Hematopoietic multipotent progenitor cell treated with erythropoietin and hydrocortisone succinate and interleukin-3 and kit ligand, for 4 days (in vitro differentiated cells): ENCODE data around the gene WNT5A.

Experiments
- DNase-seq: peaks from one replicate; pipeline ENCODE4 v3.0.0-alpha.2; 2015

WNT5A gene

DNA sequence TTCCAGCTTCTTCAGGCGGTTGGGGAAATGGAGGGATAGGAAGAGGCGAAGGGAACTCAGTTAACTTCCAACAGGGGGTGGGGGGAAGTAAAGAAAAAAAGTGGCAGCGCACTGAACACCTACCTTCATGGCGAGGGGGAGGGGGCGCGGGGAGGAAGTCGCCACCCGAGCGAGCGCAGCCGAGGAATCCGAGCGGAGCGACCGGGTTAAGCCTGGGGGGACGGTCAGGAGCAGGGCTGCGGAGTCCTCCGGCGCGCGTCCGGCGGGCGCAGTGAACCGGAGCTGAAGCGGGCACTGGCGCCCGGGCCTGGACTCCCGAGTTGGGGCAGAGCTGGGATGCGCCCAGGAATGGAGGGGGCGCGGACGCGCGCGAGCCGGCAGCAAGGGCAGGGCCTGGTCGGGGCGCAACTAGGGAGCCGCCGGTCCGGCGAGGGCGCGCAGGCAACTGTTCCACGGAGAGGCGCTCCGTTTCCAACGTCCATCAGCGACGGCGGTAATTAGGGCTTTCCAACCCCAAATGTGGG is at the start of gene WNT5A:
WNT5A (minus strand) TSS at position 450 of the 524 bp plus-strand sequence; CDS start at position 129, 321 bp downstream.
- DNase-seq = no peak

DNA sequence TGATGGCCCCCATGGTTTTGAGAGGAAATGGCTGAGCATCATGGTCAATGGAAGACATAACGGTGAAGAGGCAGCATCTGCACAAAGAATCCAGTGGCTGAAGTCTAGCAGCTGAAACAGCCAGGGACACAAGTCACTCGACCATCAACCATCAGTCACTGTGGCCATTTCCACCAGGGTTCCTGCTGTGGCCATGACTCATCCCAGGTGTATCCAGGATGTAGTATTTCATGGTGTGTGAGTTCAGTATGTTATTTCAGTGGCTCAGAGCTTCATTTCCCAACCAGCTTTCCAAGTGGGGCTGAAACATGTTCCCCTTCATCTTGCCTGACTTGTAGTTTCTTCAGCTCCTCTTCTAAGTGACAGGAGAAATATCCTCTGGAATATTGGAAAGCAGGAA is 47.8 kb upstream of the WNT5A start:
- no peak for DNase-seq

DNA sequence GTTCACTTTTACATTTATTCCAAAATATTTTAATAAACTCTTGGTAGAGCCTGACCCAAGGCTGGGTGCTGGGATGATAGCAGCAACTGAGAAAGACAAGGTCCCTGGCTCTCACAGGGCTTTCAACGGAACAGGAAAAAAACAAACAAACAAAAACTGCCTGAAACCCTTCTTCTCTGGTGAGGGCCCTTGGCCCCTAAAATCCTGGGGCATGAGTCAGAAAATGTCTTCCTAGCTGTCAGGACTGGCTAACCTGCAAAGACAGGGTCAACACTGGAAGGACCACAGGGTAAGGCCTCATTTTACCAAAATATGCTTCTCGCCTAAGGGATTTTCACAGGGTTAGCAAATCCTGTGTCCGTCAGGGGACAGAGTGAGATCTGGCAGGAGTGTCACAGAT is 45.7 kb upstream of the WNT5A start:
- no peak for DNase-seq

DNA sequence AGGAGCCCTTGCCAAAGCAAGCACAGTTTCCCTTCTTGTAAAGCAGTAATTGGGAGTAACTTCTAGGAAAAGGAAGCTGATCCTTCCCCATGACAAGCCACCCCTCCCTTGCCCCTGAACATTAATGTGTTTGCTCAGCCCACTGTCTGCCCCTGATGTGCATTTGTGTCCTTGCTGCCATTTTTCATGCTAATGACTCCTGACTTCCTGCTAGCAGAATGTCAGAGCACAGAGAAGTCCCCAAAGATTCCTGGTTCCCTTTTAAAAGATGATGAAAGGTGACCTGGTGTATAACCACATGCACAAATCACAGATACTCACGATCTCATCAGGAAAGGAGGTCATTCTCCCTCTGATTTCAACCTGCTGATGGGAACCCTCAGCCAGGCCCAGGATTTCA is 44.2 kb upstream of the WNT5A start:
- DNase-seq = no peak

DNA sequence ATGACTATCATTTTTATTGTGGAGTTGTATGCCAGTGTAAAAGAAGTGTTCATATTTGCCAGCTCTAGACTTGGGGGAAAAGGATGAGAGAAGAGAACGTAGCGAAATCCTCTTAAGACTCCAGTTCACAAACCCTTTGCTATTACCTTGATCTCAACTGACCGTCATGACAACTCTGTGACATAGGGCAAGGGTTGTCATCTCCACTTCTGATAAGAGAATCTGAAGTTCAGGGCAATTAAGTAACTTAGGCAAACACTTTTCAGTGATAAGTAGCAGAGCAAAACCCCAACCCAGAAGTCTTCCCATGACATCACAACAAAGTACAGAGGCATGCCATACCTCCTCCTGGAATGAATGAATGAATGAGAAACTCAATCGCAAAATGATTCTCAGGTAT is 40.3 kb upstream of the WNT5A start:
- DNase-seq = no peak

DNA sequence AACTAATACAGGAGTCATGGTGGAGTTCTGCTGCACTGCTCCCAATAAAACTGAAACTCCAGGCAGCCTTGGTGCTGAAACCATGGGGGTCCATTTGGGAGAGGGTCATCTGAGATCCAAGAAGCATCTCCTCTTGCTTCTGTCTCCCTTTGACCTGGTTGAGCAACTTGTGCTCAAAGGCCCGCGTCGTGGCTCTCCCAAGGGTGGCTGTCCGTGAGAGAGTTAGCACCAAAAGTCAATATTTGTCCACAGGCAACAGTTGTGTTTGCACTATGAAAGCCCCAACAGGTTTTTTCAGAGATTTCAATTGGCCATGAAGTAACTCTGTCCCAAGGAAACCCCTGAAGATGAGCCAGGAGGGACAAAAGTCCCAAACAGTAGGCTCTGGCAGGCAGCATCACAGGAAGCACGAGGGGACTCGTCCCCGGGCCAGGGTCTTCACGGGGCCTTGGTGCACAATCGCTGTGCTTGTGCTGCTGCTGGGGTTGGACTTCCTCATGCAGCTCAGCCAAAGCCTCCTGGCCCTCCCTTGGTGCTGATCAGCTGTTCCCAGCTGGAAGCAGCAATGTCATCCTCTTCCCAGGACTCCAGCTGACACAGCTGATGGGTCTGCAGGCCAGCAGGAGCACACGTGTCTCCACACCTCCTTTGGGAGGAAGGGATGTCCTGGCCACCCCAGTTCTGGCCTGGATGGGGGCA is 39.4 kb upstream of the WNT5A start:
- DNase-seq = no peak

DNA sequence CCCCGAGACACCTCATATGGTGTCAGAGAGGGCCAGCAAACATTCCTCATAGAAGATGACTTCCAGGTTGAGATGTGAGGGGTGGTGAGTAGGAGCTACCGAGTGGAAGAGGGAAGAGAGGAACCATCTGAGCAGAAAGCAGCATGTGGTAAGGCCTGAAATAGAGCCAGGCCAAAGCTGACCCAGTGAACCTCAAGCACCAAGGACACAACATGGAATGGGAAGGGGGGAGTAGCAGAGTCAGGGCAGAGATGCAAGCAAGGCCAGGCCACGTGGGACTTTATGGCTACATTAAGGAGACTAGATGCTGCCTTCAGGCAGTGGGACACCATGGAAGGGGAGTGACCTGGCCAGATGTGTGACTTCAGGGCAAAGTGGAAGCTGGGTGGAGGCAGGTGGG is 38.3 kb upstream of the WNT5A start:
- no peak for DNase-seq

DNA sequence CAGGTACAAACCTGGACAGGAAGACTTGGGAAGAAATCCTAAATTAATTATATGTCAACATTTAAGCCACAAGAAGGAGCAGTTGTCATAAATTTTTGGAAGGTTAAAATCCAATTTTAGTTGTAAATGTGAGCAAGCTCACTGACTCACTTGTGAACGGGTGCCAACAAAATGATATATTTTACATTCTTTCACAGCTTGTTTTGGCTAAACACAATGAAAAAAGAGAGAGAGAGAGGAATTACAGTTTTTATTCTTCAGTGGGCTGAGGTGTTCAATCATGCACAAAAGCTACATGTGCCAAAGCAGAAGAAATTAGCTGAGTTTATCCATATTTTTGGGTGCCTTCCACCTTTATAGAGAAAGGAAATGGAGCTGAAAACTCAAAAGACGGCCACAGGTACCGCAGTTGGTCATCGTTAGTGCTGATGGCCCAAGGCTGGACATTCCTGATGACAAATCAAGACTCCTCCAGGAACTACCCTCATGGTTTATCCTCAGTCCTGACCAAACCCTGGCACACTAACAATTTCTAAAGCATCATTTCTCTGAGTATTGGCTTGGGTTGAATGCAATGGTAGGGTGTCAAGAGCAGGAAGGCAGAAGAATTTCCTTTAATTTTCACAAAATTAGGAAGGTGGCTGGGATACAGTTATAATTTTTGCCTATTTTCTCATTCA is 37.6 kb upstream of the WNT5A start:
- no peak for DNase-seq

DNA sequence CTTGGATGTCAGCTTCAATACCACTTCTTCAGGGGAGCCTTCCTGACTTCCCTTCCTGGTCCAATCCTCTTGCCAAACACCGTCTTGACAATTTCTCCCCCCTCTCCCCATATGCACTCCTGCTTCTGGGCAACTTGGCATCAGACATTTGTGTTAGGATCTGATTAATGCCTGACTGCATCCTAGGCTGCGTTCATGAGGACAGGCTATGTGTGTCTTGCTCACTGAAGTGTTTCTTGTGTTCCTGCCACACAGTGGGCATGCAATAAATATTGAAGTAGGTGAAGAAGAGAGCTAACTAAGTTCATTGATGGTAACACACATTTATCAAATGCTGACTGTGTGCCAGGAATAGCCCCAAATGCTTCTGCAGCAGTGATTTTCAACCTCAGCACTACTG is 36.4 kb upstream of the WNT5A start:
- DNase-seq = no peak

DNA sequence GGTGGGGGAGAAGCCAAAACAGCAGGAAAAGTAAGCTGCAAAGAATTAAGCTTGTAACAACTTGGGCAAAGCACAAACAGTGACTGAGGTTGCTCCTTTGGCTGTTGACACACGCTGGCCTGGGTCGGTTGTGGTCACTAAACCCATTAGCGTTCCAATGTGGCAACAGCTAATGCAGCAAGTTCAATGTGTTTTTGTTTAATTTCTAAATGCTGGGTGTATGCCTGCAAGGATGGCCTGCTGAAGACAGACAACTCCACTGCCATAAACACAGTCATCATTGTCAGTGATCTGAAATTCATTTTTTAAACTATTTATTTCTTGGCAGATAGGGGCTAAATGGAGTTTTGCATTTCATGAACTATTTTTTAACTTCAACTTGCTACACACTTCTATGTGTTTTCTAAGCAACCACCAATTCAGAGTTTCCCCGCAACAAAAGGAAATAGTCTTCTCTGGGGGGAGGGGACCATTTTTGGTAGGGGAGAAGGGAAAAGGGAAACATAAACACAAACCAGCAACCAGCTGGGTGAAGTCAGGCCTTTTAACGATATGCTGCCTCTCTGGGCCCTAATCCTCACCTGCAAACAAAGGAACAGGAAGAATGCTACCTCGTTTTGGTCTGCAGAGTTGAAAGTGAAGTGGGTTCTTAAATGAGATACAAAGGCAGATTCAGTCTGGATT is 34.8 kb upstream of the WNT5A start:
- no peak for DNase-seq

DNA sequence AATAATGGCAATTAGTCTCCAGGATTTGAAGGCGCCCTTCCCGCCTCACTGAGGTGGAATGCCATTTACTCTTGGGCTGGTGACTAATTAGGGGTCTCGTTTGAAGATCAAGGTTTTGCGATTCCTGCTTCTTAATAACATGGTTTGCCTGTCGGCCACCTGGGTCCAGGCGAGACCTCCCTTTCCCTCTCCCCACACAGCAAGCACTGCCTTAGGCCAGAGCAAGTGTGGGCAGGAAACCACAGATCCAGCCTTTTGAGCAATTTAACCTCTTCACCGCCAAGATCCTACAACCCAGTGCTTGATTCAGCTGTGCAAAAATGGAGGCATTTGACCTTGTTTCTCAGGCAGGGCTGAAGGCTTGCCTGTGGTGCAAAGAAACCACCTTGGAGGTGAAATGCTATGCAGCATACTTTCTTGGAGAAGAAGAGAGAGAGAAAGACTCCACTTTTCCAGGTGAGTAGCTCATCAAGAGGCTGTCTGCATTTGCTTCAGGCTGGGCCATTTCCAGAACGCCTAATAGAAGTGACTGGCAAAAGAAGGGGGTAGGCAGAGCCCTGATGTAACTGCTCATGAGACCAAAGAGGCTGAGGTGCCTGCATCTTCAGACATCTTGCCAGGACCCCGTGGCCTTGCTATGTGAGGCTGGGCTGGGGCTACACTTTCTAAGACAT is 34.1 kb upstream of the WNT5A start:
- no peak for DNase-seq

DNA sequence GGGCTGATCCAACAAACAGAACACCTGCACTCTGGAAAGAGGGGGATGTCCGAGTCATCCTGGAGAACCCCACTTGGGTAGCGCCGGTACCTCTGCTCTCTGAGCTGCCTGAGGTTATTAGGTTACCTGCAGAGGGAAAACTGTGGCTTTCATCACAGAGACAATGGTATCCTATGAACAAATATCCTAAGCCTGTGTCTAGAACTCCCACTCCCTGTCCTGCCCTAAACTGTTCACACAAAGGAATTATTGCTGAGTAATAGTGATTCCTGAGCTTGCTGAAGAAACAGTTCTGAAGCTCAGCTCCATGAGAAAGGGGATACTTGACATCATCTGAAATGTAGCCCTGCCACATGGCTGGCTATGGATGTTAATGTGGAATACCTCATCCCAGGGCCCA is 31.9 kb upstream of the WNT5A start:
- DNase-seq = no peak

DNA sequence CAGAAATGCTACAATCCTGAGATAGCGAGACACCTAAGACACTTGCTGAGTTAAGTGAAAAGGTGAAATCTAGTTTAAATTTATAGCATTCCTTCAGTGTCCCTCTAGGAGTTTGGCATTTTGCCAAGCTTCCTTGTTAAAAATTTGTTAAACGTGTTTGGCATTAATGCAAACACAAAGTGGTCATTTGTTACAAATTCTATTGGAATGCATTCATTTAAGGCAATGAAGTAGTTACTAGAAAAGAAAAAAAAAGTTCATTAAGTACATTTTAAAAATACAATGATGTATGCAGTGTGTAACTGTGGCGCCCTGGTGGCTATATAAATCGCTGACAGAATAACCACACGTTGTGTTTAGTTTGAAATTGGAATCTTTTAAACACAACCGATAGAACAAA is 31.3 kb upstream of the WNT5A start:
- DNase-seq = no peak

DNA sequence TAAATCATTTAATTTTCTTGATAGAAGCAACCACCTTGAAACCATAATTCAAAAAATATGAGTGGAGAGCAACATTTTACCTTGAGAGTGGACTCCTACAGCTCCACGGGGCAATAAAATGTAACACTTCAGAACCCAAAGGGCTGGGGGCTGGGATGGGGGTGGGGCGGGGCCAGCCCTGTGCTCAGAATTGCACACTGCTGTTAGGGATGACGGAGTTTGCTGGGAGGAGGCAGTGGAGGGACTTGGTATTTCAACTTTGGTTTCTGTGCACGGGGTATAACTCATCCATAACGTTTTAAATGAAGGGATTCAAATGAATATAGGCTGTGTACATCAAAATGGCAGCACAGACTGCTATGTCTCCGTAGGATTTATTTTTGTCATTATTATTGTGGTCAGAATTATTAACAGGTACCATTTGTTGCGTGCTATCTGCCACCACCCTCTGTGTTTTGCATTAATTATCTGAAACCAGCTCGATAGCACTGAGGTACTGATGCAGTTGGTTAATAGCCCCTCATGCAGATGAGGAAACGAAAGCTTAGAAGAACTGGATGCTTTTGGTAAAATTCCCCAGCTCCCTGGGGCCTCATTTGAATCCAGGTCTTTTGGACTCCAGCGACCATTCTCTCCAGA is 29.4 kb upstream of the WNT5A start:
- DNase-seq = no peak

DNA sequence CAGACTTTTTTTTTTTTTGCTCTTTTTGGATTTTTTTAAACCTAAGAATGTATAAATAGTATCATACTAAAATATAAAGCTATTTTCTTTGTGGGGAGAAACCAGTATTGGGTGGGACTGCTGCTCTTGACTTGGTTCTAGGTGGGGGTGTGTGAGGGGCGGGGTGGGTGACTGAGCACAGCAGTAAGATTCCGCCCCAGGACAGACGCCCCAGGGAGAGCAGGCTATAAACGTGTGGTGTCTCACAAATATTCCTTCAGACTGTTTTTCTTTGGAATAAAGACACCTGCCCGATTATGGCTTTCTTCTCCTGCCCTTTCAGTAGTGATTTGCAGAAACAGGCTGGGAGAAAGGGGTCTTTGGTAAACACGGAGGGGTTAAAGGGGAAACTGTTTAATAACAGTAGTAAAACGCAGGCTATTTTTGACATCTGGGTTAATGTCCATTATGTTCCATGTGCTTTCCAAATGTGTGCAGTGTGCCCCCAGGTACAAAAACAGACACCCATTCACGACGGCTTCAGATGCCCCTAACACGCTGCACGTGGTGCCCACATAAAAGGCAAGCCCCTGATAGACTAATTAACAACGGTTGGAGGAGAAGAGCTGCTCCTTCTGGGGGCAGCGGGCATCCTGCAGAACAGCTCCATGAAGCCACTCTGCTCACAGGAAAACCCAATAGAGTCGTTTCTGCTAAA is 28.6 kb upstream of the WNT5A start:
- no peak for DNase-seq

DNA sequence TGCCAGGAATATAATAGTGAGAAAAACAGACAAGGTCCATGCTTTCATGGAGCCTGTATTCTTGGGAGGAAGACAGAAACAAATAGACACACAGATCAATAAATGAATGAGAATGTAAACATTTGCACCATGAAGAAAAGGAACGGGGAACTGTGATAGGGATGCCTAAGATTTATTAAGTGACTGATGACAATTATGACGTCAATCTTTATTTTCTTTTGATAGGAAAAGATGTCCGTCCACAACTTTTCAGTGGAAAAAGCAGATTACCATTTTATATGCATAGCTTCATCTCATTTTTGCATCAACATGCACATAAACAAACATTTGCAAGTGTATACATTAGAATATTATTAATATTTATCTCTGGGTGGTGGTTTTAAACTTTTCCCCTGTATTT is 27.9 kb upstream of the WNT5A start:
- no peak for DNase-seq

DNA sequence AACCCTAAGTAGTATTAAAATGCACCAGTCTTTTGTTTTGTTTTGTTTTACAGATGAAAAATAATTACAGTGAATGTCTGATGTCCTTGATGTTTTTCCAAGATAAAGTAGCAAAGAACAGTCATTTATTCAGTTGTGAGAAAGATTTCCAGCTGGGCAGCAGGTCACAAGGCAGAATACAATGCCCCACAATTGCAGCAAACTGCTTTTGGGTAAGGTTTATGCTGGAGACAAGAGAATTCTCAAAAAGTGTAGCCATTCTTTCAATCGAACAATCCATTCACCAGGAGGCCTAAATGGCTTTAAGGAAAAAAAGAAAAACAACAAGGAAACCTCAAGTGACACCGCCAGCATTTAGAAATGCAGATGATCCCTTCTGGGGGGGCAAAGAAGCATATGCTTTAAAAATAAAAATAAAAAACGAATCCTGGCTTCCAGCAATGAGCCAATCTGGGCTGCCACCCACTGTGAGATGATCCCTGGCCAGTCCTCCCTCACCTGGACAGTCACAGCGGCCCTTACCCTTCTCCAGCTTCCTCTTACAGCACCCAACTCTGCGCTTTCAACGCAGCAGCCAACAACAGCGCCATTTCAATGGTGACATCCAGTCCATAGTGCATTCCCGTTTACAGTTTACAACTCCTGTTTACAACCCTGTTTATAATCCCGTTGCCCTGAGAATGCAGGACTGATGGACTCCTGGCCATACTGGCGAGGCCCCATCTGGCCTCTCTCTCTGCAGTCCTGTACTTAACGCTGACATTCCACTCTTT is 25.7 kb upstream of the WNT5A start:
- DNase-seq = no peak

DNA sequence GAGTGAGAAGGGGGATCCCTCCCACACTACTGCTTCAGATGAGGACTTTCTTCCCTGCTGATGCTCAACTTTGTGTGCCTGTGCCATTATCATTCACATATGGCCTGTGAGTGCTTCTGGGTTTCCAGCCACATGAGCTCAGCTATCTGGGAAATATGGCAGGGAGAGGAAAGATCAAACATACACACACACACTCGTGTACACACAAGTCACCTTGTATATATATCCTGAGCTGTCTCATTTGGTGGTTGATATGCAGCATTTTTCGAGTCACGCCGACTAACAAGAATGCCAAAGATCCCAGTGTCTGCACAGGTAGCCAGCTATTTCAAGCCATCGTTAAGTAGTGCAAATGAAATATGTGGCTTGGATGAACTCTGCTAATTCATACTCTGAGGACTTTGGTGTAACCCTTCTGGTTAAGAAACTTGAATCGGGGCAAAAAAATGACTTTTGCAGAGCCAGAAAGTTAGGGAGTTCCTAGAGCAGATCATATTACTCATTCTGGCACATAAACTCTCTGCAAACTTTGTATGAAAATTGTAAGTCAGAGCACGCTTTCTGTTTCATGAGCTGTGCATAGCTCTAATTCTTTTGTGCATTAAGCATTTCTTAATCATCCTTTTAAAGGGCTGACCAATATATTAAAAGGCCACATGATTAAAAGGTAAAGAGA is 24.9 kb upstream of the WNT5A start:
- DNase-seq = no peak

DNA sequence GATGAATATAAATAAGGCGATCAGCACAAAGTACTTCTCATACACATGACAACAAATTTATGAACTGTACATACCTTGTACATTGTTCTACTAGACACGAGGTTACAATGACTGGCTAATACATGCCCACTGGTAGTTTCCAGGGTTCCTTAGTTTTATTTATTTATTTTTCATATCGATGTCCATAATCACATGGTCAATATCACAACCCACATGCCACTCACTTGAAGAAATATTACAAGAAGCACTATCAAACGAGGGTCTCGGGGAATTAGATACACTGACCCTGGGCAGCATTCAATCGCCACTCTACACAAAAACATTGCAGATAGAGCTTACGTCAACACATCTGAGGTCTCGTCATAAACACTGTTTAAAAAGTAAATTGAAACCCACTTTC is 21.2 kb upstream of the WNT5A start:
- no peak for DNase-seq

DNA sequence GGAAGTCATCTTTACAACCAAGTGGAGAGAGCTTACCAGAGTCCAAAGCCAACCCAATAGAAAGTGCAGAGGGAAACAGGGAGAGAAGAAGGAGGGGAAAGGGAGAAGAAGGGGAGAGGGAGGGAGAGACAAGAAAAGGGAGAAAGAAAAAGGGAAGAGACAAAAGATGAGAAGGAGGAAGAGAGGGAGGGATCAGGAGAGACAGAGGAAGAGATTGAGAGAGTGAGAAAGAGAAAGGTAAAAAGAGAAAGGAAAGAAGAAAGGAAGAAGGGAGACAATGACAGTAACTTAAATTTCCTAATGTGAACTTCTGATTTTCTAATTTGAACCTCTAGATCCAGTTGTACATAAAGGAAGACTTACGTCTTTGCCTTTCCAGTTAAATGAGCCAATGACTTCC is 20.7 kb upstream of the WNT5A start:
- no peak for DNase-seq

DNA sequence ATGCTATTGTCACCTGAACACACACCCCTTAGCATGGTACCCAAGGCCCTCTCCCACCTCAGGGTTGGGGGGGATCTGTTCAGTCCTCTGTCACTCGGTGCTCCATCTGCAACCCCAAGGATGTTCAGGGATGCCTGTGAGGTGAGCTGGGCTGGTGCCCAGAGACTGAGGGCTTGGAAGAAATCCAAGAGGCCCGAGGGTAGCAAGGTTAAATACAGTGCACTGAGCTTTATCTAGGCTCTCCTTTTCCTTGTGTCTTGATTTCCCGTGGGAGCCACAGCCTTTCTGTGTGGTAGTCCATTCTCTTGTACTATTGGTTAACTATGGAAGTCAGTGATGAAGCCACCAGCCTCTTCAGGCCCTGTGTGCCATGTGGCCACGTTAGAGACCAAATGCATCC is 18.7 kb upstream of the WNT5A start:
- no peak for DNase-seq
